ENCODE data around the gene GANC. TPM values are rescaled to one million over a fixed set of nuclear protein-coding genes. Genes with fewer than 3 reads are reported as not detected.
A peak's percentile ranks its signal among the peaks of the same experiment; 100 is the strongest.

GANC gene
- total RNA-seq, 1 donor from 2014 or later: 12.1 TPM

- no peak for DNase-seq (ENCODE audit: extremely low read depth, low read depth, low spot score)
Measured at GRCh38 chr15:42344763-42345162, 71.8 kb downstream of the GANC start.

DNA sequence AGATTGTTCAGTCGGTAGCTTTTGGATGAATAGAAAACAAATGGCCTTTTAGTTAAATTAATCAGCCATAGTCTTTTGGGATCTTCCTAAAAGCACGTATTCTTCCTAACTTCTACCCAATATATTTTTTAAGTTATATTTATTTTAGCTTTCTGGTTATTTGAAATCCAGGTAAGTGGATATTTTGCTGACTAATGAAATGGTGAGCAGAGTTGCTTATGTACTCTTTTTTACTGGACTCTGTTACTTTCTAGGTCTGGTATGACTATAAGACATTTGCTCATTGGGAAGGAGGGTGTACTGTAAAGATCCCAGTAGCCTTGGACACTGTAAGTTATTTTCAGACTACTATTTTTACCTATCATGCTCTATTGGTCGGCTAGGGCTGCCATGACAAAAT, 72.5 kb downstream of the GANC start:
- DNase-seq (ENCODE audit: extremely low read depth, low read depth, low spot score): no peak

GRCh38 chr15:42348083-42348482, 75.1 kb downstream of the GANC start:
- no peak for DNase-seq (ENCODE audit: extremely low read depth, low read depth, low spot score)

DNA sequence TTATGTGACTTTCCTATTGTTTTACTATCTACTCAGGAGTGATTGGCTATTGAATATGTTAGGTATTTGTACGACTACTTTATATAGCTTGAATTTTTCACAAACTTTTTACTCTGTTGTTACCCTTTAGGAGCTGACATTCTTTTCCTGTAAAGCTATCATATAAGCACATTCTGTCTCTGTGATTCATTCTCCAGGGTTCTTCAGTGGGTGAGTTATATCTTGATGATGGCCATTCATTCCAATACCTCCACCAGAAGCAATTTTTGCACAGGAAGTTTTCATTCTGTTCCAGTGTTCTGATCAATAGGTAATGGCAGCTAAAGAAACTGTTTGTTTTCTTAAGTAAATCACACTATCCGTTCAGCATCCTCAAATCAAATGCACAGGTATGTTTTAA, 76.2 kb downstream of the GANC start:
- DNase-seq (ENCODE audit: extremely low read depth, low read depth, low spot score): no peak

- no peak for DNase-seq (ENCODE audit: extremely low read depth, low read depth, low spot score)
Measured at GRCh38 chr15:42352401-42352800, 79.4 kb downstream of the GANC start.

DNA sequence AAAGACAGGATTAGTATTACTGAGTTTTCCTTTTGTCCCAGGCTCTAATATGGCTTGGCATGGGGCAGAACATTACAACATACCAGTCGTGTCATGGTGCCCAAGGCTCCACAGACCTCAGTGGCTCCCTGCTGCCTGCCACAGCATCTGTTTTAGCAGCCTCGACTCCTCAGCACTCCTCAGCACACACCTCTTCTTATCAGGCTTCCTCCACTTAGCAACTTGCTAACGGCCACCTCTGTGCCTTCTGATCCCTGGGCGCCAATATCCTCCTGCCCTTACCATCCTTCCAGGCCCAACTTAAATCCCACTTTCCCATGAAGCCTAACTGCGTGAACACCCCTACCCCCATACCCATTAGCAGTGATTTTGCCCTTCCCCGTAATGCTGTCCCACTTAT, 80.1 kb downstream of the GANC start:
- no peak for DNase-seq (ENCODE audit: extremely low read depth, low read depth, low spot score)

- no peak for DNase-seq (ENCODE audit: extremely low read depth, low read depth, low spot score)
Measured at GRCh38 chr15:42354824-42355223, 81.8 kb downstream of the GANC start.

- no peak for DNase-seq (ENCODE audit: extremely low read depth, low read depth, low spot score)
Measured at GRCh38 chr15:42355291-42355690, 82.3 kb downstream of the GANC start.

DNA sequence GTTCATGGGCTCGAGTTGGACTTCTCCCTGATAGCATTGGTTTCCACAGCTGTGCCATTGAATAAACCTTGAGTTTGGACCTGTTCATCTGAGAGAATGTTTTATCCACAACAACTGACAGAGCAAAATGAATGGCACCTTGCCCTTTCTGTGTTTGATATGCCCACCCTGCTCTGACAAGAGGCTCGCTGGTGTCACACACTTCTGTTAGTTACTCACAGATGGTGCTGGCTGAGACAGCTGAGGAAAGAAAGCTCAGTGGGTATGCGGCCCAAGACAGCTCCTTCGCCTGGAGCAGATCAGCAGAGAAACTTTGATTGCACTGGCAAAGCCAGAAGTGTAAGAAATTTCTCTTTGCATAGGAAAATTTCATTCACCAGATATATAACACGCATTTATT, 83.8 kb downstream of the GANC start:
- no peak for DNase-seq (ENCODE audit: extremely low read depth, low read depth, low spot score)

DNA sequence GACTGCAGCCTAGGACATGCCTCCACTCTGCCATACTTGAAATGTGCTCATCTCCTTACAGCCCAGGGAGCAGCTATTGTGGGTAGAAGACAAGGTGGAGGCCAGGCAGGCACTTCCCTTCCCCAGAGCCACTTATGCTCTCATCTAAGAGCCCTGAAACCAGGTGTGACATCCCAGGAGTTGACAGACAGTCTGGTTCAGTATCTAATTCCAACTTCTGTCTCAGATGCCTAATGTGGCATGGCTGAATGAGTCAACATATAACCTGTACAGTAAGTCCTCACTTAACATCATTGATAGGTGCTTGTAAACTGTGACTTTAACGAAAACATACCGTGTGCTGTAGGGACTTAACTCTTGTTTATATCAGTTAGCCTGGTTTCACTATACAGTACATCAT, 85.1 kb downstream of the GANC start:
- DNase-seq (ENCODE audit: extremely low read depth, low read depth, low spot score): no peak

DNA sequence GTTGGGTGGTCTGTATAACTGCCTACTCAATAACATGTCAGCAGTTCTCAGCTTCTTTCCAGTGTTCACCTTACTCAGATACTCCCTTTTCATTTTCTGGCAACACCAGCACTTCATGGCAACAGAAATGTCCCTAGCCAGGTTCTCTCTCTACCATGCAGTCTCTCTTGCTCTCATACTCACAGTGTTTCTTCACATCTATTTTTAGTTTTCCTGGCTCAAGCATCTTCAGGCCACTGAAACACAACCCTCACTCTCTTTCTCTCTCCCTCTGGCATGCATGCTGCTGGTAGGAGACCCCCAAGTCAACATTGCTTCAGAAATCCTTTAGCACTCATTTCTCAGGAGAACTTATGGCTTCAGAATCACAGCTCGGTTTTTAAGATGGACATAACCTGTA, 86.2 kb downstream of the GANC start, which contains the start of gene CAPN3:
Gene CAPN3 (plus strand): TSS at position 253 of the 400 bp plus-strand sequence. CDS start 305 bp downstream, outside the sequence.
- no peak for DNase-seq (ENCODE audit: extremely low read depth, low read depth, low spot score)

DNA sequence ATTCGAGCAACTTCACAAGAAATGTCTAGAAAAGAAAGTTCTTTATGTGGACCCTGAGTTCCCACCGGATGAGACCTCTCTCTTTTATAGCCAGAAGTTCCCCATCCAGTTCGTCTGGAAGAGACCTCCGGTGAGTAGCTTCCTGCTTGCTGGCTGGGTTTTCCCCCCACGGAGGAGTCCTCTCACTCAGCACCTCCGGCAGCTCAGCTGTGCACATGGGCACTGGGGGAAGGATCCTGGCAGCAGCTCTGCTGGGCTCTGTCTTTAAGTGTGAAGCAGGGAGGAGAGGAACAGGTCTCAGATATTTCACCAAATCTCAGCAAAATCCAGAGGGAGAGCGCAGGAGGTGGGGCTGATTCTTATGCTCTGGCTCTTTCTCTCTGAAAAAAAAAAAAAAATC, 87.0 kb downstream of the GANC start:
- DNase-seq (ENCODE audit: extremely low read depth, low read depth, low spot score): no peak

DNA sequence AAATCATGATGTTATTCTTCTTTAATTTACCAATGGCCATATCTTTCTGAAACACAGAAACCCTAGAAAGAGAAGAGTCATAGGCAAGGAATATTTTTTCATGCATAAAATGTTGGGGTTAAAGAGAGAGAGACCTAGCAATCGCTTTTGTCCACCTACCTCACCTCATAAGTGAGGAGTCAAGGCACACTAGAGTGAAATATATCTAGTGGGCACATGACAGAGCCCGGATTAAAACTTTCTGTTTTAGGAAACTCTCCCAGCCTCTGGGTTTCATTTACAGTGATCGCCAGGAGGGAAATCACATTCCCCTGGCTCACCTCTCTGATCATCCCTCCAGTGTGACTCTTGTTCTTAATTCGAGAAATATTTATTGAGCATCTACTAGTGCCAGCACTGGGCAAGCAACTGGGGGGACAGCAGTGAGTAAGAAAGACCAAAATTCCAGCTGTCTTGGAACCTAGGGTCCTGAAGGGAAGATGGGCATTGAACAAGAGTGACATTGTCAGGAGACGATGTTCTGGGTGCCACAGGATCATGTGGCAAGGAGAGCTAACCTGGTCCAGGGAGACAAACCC, 87.6 kb downstream of the GANC start:
- DNase-seq (ENCODE audit: extremely low read depth, low read depth, low spot score): no peak

DNA sequence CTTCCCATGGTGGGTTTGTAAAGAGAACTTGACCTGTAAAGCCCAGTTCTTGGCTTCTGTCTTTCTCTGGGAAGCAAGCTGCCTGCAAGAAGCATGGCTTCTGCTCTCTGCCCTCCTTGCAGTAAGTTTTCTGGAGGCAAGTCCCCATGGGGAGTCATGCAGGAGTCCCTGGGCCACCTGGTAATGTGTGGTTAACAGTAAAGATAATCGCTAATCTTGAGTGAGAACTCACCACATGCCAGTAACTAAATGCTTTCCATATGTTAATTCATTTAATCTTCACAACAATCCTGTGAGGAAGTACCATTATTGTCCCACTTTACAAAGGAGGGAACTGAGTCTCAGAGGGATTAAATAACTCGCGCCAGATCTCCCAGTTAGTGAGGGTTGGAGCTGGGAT, 90.5 kb downstream of the GANC start:
- no peak for DNase-seq (ENCODE audit: extremely low read depth, low read depth, low spot score)

- no peak for DNase-seq (ENCODE audit: extremely low read depth, low read depth, low spot score)
Measured at GRCh38 chr15:42363942-42364341, 90.9 kb downstream of the GANC start.

DNA sequence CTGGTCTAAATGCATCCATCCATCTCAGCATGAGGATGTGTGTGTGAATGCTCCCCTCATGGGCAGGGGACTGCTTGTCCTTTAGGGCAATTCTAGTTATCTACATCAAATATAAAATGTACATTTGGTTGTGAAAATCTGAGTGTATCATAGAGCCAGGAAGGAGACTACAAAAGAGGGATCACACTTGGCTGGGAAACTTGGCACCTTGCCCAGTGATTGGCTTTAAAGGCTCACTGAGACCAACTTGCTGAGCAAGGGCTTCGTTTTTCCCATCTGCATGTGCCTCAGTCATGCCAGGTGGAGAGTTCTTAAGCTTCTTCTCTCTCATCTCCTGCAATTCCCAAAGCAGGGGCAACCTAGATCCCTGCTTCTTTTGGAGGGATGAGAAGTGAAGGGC, 91.5 kb downstream of the GANC start:
- peak; percentile 29 for DNase-seq (ENCODE audit: extremely low read depth, low read depth, low spot score)

DNA sequence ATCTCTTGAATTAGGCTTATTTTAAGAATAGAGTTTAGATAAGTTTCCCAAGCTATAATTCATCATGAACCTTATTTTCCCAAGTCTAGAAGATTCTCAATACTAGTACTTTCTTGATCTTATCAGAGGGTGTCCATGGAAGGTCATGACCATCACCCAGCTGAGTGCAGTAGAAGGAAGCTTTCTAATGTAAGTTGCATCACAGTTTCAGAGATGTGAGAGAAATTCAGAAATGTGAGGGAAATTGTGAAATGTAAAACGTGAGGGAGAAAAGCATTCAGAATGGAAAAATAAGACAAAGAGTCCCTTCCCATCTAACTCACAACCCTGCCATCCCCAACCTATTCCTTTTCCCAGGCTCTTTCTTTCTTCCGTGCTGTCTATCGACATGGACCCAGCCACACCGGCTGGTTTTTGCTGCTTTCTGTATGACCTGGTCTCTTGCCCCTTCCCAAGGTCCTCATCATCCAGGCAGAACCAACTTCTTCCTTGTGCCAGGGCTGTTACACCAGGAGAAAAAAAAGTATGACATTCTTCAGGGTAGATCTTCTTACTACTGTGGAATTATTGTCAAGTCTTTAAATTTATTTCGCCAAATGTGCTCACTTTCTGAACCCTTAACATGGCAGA, 93.0 kb downstream of the GANC start:
- no peak for DNase-seq (ENCODE audit: extremely low read depth, low read depth, low spot score)

DNA sequence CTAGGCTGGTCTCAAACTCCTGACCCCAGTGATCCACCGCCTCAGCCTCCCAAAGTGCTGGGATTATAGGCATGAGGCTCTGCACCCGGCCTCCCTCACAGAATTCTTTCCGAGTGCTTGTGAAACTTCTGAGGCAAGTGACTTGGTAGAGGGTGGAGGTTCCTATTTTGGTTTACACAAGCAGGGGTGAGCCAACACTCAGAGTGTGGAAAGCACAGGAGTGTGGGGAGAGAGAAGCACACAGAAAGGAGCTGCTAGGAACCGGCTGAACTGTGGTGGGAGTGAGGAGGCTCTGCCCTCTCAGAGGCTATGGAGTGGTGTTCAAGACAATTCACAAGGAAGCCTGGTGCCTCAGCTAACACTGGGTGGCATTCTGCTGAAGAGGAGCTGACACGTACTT, 94.0 kb downstream of the GANC start:
- DNase-seq (ENCODE audit: extremely low read depth, low read depth, low spot score): no peak

DNA sequence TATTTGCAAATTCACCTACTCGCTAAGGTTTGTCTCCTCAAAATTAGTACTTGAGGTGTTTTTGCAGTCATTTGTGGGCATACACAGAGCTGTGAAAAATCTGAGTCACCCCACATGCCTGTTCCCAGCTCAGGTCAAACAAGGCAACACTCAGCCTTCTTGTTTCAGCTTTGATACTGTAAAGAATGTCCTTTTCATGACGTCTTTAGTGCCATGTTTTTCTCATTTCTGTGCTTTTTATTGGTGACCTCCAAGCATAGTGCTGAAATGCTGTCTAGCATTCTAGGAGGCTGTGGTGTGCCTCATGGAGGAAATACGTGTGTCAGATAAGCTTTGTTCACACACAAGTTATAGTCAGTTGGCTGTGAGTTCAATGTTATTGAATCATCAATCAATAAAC, 95.1 kb downstream of the GANC start:
- DNase-seq (ENCODE audit: extremely low read depth, low read depth, low spot score): no peak

DNA sequence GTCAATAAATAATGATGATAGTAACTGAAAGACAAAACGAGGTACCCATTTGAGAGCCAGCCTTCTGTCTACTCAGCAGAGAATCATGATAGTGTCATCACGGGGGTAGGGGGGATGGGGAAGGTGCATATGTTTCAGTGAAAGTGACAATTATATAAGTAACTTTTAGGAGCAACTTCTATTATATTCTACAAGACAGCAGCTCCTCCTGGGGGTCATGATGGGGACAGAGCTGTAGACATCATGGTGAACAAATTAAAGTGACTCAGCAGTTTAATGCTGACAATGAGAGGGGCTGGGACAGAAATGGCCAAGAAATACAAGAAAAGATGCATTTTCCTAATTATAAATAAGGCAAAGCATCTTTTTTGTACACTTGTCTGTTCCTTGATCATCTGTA, 98.1 kb downstream of the GANC start:
- DNase-seq (ENCODE audit: extremely low read depth, low read depth, low spot score): no peak

DNA sequence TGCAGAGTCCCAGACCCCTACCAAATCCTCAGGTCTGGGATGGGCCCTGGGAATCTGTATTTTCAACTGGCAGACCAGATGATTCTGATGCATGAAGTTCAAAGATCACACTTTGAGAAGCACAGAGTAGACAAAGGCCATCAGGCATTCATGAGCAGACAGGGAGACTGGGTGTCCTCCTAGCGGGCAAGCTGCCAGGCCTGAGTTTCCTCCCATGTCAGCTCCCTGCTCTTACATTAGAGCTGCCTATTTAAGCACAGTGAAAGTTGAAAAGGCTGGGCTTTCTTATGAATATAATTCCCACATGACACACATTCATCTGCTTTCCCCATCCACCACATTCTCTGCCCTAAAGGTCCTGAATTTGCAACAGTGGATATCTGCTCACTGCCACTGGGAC, 100.3 kb downstream of the GANC start:
- no peak for DNase-seq (ENCODE audit: extremely low read depth, low read depth, low spot score)

DNA sequence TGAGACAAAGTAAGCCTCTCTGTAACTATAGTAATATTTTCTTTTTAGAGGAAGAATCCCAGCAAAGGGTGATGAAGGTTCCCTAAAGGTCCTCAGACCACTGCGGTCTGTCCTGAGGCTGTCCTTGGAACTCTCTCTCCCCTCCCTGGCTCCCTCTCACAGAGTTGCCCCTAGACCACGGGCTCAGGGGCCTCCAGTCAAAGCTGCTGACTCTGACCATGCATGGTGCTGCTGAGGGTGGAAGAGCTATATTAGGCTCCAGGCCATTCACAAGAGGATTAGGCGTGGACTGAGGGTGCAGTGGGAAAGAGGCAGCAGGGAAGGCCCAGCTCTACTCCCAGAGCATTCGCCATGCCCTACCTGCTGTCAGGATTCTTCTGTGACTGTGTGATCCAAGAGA, 100.9 kb downstream of the GANC start:
- DNase-seq (ENCODE audit: extremely low read depth, low read depth, low spot score): no peak

DNA sequence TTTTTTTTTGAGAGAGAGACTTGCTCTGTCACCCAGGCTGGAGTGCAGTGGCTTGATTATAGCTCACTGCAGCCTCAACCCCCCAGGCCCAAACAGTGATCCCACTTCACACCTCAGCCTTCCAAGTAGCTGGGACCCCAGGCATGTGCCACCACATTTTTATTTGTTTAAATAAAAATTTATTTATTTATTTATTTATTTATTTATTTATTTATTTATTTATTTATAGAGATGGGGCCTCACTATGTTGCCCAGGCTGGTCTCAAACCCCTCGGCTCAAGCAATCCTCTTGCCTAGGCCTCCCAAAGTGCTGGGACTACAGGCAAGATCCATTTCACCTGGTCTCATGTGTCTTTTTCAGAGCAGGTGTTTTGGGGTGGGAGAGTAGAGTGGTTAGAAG, 101.8 kb downstream of the GANC start:
- DNase-seq (ENCODE audit: extremely low read depth, low read depth, low spot score): no peak

Data from glomerular endothelial cell (primary cell).